KMS-11 (cell line): ENCODE measurements around the gene MPHOSPH8.

ENCODE experiments used
- H2AFZ ChIP-seq: fragments of 200-600 bp; sonication (generic); 2 replicates; pipeline ENCODE4 v1.6.1; 2016; ENCODE audit warnings: antibody characterized with exemption, mixed run types, low read depth
- H3K27ac ChIP-seq: fragments of 200-600 bp; sonication (generic); 2 replicates; pipeline ENCODE4 v1.6.1; 2016; ENCODE audit warnings: mild to moderate bottlenecking, mixed run types
- H3K27me3 ChIP-seq: fragments of 200-600 bp; sonication (generic); 2 replicates; pipeline ENCODE4 v1.6.1; 2017; ENCODE audit warnings: mild to moderate bottlenecking, low read depth, mixed run types, moderate library complexity; ENCODE audit not compliant: insufficient read depth
- H3K36me3 ChIP-seq: fragments of 200-600 bp; sonication (generic); 2 replicates; pipeline ENCODE4 v1.6.1; 2017; ENCODE audit warnings: mild to moderate bottlenecking, mixed run types; ENCODE audit not compliant: insufficient read depth
- H3K4me1 ChIP-seq: fragments of 200-600 bp; sonication (generic); 2 replicates; pipeline ENCODE4 v1.6.1; 2016; ENCODE audit warnings: mild to moderate bottlenecking, low read depth, mixed run types; ENCODE audit not compliant: poor library complexity, severe bottlenecking
- H3K4me2 ChIP-seq: fragments of 200-600 bp; sonication (generic); 2 replicates; pipeline ENCODE4 v1.7.0; 2016; ENCODE audit warnings: mild to moderate bottlenecking, mixed run types
- H3K4me3 ChIP-seq: fragments of 200-600 bp; sonication (generic); IDR thresholded peaks from 2 replicates; pipeline ENCODE4 v1.6.1; 2017; ENCODE audit warnings: low read depth, low read length, mixed read lengths; ENCODE audit not compliant: insufficient read depth
- H3K79me2 ChIP-seq: fragments of 200-600 bp; sonication (generic); 2 replicates; pipeline ENCODE4 v1.6.1; 2016; ENCODE audit warnings: low read depth, mixed run types; ENCODE audit not compliant: insufficient read depth
- H3K9ac ChIP-seq: fragments of 200-600 bp; sonication (generic); 2 replicates; pipeline ENCODE4 v1.6.1; 2016; ENCODE audit warnings: mild to moderate bottlenecking, mixed run types
- H4K20me1 ChIP-seq: fragments of 200-600 bp; sonication (generic); 2 replicates; pipeline ENCODE4 v1.6.1; 2016; ENCODE audit warnings: mild to moderate bottlenecking, mixed run types; ENCODE audit not compliant: insufficient read depth
- TF ChIP-seq, protein P1 (sequence below): fragments of 200-600 bp; sonication (generic); conservative IDR thresholded peaks from 2 replicates; pipeline ENCODE4 v1.6.1; 2017; ENCODE audit warnings: low read depth, mild to moderate bottlenecking, antibody characterized with exemption, low read length, moderate library complexity, mixed read lengths

The MPHOSPH8 gene

DNA sequence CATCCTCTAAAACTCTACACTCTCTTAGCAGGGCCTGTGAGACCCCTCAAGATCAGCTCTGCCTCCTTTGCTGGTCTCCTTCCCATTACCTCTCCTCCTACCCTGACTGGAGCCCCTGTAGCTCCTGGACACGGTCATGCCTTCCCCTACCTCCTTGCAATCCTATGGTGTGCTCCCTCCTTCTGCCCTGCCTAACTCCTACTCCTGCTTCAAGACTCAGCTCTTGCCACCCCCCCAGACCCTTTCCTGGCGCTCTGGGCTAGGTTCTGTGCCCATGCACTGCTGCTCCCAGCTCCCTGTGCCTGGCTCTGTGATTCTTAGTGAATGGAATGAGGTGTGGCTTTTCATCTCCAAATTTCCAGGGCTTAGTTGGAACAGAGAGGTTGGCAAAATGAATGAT lies 44.1 kb upstream of the MPHOSPH8 start:
- no peaks in the 10 kb centered on the region for H3K79me2 ChIP-seq
- H4K20me1 ChIP-seq, result no peaks in the 10 kb centered on the region
- H2AFZ ChIP-seq, result no peak overlapping the region
- H3K27ac ChIP-seq, result no peak overlapping the region
- no peak overlapping the region for H3K4me3 ChIP-seq
- H3K9ac ChIP-seq, result no peak overlapping the region
- no peak overlapping the region for H3K4me2 ChIP-seq
- H3K27me3 ChIP-seq, result no peaks in the 10 kb centered on the region
- no peaks in the 10 kb centered on the region for H3K36me3 ChIP-seq
- TF ChIP-seq, protein P1, sequence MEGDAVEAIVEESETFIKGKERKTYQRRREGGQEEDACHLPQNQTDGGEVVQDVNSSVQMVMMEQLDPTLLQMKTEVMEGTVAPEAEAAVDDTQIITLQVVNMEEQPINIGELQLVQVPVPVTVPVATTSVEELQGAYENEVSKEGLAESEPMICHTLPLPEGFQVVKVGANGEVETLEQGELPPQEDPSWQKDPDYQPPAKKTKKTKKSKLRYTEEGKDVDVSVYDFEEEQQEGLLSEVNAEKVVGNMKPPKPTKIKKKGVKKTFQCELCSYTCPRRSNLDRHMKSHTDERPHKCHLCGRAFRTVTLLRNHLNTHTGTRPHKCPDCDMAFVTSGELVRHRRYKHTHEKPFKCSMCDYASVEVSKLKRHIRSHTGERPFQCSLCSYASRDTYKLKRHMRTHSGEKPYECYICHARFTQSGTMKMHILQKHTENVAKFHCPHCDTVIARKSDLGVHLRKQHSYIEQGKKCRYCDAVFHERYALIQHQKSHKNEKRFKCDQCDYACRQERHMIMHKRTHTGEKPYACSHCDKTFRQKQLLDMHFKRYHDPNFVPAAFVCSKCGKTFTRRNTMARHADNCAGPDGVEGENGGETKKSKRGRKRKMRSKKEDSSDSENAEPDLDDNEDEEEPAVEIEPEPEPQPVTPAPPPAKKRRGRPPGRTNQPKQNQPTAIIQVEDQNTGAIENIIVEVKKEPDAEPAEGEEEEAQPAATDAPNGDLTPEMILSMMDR, result no peak
- peaks cover 3% of the 10 kb centered on the region for H3K4me1 ChIP-seq

DNA sequence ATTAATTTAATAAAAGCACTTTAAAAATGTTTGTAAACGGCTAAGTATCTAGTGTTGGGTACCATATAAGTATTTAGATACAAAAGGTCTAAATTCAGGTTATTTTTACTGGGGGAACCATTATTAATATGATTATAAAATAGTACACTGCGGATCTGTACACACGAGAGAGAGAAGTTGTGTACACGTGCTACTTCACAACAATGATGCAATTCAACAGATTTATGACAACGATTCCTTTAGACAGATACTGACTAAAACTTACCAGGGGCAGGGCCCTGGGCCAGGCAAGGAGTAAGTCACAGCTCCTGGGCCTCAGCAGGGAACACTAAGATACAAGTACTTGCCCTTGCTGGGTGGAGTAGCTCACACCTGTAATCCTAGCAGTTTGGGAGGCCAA lies 43.0 kb upstream of the MPHOSPH8 start:
- peaks cover 3% of the 10 kb centered on the region for H3K4me1 ChIP-seq
- no peaks in the 10 kb centered on the region for H3K36me3 ChIP-seq
- H2AFZ ChIP-seq, result no peak overlapping the region
- H3K27me3 ChIP-seq, result no peaks in the 10 kb centered on the region
- no peaks in the 10 kb centered on the region for H4K20me1 ChIP-seq
- H3K4me3 ChIP-seq, result no peak overlapping the region
- no peak overlapping the region for H3K4me2 ChIP-seq
- H3K9ac ChIP-seq, result no peak overlapping the region
- no peaks in the 10 kb centered on the region for H3K79me2 ChIP-seq
- H3K27ac ChIP-seq, result no peak overlapping the region
- TF ChIP-seq, protein P1, result no peak

DNA sequence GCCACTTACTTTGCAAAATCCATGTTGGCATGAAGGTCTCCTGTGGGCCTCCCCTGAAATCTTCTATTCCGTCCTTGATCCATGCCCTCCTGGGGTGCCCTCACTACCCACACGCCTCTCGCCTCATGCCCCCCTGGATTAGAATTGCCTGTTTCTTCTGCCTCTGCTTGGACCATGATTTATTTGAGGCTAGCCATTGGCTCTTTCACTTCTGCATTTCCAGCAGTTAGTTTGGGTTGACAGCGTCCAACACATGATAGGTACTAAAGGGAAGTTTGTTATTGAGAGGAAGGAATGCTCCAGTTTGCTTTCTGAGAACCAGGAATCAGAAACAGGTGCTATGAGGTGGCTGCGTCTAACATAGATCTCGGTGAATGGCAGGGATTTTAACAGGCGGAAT lies 41.6 kb upstream of the MPHOSPH8 start:
- H2AFZ ChIP-seq, result no peak overlapping the region

DNA sequence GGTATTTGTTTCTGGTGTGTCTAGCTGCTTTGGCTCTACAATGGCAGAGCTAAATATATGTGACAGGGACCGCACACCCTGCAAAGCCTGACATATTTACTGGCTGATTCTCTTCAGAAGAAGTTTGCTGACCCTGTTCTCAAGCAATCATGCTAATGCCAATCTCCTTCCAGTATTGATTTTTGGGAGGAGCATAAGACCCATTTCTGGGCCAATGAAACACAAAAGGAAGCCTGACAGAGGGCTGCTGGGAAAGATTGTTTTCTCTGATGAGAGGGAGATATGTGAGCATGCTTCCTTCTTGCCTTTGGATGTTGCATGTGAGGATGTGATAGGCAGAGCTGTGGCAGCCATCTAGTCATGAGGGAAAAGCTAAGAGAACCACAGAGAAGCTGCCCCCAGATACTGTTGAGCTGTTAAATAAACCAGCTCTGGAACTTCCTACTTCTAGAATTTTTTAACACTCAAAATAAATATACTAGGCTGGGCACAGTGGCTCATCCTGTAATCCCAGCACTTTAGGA lies 40.7 kb upstream of the MPHOSPH8 start:
- Histone ChIP-seq H3K27ac (no peak overlapping the region), H3K9ac (no peak overlapping the region), H2AFZ (no peak overlapping the region), H4K20me1 (no peaks in the 10 kb centered on the region), H3K36me3 (no peaks in the 10 kb centered on the region), H3K4me2 (no peak overlapping the region), H3K4me3 (no peak overlapping the region), H3K4me1 (no peaks in the 10 kb centered on the region), H3K79me2 (no peaks in the 10 kb centered on the region), H3K27me3 (no peaks in the 10 kb centered on the region)
- TF ChIP-seq, protein P1, result no peak

More for the DNA sequence above, 41.6 kb upstream of the MPHOSPH8 start:
- H3K79me2 ChIP-seq, result no peaks in the 10 kb centered on the region
- H3K27me3 ChIP-seq, result no peaks in the 10 kb centered on the region
- H3K9ac ChIP-seq, result no peak overlapping the region
- H3K4me1 ChIP-seq, result peaks cover 3% of the 10 kb centered on the region
- no peak overlapping the region for H3K27ac ChIP-seq
- no peak overlapping the region for H3K4me3 ChIP-seq
- H4K20me1 ChIP-seq, result no peaks in the 10 kb centered on the region
- H3K36me3 ChIP-seq, result no peaks in the 10 kb centered on the region
- TF ChIP-seq, protein P1, result no peak
- H3K4me2 ChIP-seq, result no peak overlapping the region

DNA sequence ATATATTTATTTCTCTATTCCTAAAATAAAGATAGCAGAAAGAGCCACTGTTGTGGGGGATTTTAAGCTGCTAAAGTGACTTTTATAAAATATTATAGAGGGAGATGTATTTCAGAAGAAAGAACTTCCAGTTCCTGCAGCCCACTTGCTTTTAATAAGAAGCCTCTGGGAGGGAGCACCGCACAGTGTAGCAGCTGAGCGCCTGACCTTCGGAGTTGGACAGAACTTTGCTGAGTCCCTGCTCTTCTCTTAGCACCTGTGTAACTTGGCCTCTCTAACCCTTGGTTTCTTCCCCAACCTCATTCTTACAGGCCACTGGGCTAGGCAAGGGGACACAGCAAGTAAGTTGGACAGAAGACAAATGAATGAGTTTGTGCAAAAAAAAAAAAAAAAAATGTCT lies 37.4 kb upstream of the MPHOSPH8 start:
- Histone ChIP-seq H2AFZ (no peak overlapping the region), H3K4me3 (no peak overlapping the region), H3K27me3 (no peaks in the 10 kb centered on the region), H3K79me2 (no peaks in the 10 kb centered on the region), H3K36me3 (no peaks in the 10 kb centered on the region), H3K27ac (no peak overlapping the region), H3K9ac (no peak overlapping the region), H4K20me1 (no peaks in the 10 kb centered on the region), H3K4me1 (no peaks in the 10 kb centered on the region), H3K4me2 (no peak overlapping the region)
- TF ChIP-seq, protein P1, result no peak
